Activated CD4-positive, alpha-beta memory T cell treated with anti-CD3 and anti-CD28 coated beads, Interleukin-2, amount 10 ng/mL, durations not matched to agents 7 days and 5 days (primary cell): ENCODE data around the gene BAZ2B. TPM values are rescaled to one million over a fixed set of nuclear protein-coding genes. Genes with fewer than 3 reads are reported as not detected.

ENCODE experiments used
- CTCF ChIA-PET: fragments of 350-600 bp; sonication (Branson Sonifier 250); formaldehyde crosslinking; loops from one replicate; lab custom pipeline; 2021; ENCODE audit warnings: antibody characterized with exemption, inconsistent platforms; lab: Charles Lee
- POLR2A ChIA-PET: fragments of 350-600 bp; sonication (Branson Sonifier 250); formaldehyde crosslinking; loops from one replicate; lab custom pipeline; 2021; ENCODE audit warnings: antibody characterized with exemption; lab: Charles Lee
- DNase-seq: peaks from one replicate; pipeline ENCODE4 v3.0.0-alpha.2; 2020
- H3K27ac Mint-ChIP-seq: one replicate; pipeline ENCODE4 v1.8.0; 2021; ENCODE audit warnings: mild to moderate bottlenecking, mixed read lengths
- H3K27me3 Mint-ChIP-seq: one replicate; pipeline ENCODE4 v1.8.0; 2021; ENCODE audit warnings: mixed read lengths
- H3K36me3 Mint-ChIP-seq: one replicate; pipeline ENCODE4 v1.8.0; 2021; ENCODE audit warnings: low read depth, mixed read lengths
- H3K4me1 Mint-ChIP-seq: one replicate; pipeline ENCODE4 v1.8.0; 2021; ENCODE audit warnings: mixed read lengths
- H3K4me3 Mint-ChIP-seq: one replicate; pipeline ENCODE4 v1.8.0; 2021; ENCODE audit warnings: mild to moderate bottlenecking, mixed read lengths
- H3K9me3 Mint-ChIP-seq: one replicate; pipeline ENCODE4 v1.8.0; 2021; ENCODE audit warnings: mixed read lengths
- total RNA-seq, 2 experiments: library from RNA; stranded (reverse); gene quantifications; one replicate each; pipeline ENCODE4 v1.2.3, GENCODE V29; 2021

The BAZ2B gene
- total RNA-seq, 2 experiments from 2014 or later, result 8.5 to 9.8 TPM

GRCh38 chr2:159456500-159457426 lies 159.6 kb downstream of the BAZ2B start:
- Mint-ChIP-seq H3K4me1 (peaks cover 17% of the 10 kb centered on the region), H3K36me3 (no peaks in the 10 kb centered on the region), H3K4me3 (no peak overlapping the region), H3K27me3 (no peaks in the 10 kb centered on the region), H3K27ac (no peak overlapping the region), H3K9me3 (no peaks in the 10 kb centered on the region)
- ChIA-PET CTCF (no interaction called here), POLR2A (interaction anchor here (1.4 kb wide), 1 partner anchor 256 kb away, joined by 6 read pairs; no protein-coding TSS in a partner anchor)
- DNase-seq, result no peak

- no peaks in the 10 kb centered on the region for H3K27me3 Mint-ChIP-seq
- peaks cover 17% of the 10 kb centered on the region for H3K4me1 Mint-ChIP-seq
- no peak overlapping the region for H3K27ac Mint-ChIP-seq
- CTCF ChIA-PET, result no interaction called here
- DNase-seq, result no peak
- POLR2A ChIA-PET, result interaction anchor here (0.6 to 1.7 kb wide), 4 partner anchors 76 to 258 kb away, joined by 3 to 7 read pairs (median 4); no protein-coding TSS in a partner anchor
- H3K9me3 Mint-ChIP-seq, result no peaks in the 10 kb centered on the region
- H3K36me3 Mint-ChIP-seq, result no peaks in the 10 kb centered on the region
- no peak overlapping the region for H3K4me3 Mint-ChIP-seq
These were observed 160.9 kb downstream of the BAZ2B start for GRCh38 chr2:159455330-159455918.

GRCh38 chr2:159454185-159454584 lies 162.2 kb downstream of the BAZ2B start:
- POLR2A ChIA-PET, result no interaction called here
- no peaks in the 10 kb centered on the region for H3K9me3 Mint-ChIP-seq

GRCh38 chr2:159450180-159450579 lies 166.2 kb downstream of the BAZ2B start:
- no peak for DNase-seq
- Mint-ChIP-seq H3K27me3 (no peaks in the 10 kb centered on the region), H3K36me3 (no peaks in the 10 kb centered on the region), H3K27ac (no peak overlapping the region), H3K4me1 (peaks cover 5% of the 10 kb centered on the region), H3K9me3 (no peaks in the 10 kb centered on the region), H3K4me3 (no peak overlapping the region)
- ChIA-PET POLR2A (interaction anchor here (1.4 kb wide), 1 partner anchor 17 kb away, joined by 3 read pairs; no protein-coding TSS in a partner anchor), CTCF (no interaction called here)

More at GRCh38 chr2:159454185-159454584, 162.2 kb downstream of the BAZ2B start:
- Mint-ChIP-seq H3K4me1 (peaks cover 17% of the 10 kb centered on the region), H3K36me3 (no peaks in the 10 kb centered on the region), H3K4me3 (no peak overlapping the region), H3K27ac (no peak overlapping the region), H3K27me3 (no peaks in the 10 kb centered on the region)
- DNase-seq, result no peak
- CTCF ChIA-PET, result interaction anchor here (0.6 kb wide), 1 partner anchor 208 kb away, joined by 3 read pairs; no protein-coding TSS in a partner anchor

GRCh38 chr2:159449504-159450124 lies 166.7 kb downstream of the BAZ2B start:
- peaks cover 11% of the 10 kb centered on the region for H3K4me1 Mint-ChIP-seq
- no peaks in the 10 kb centered on the region for H3K9me3 Mint-ChIP-seq
- POLR2A ChIA-PET, result interaction anchor here (1.4 kb wide), 1 partner anchor 16 kb away, joined by 3 read pairs; no protein-coding TSS in a partner anchor
- no peak overlapping the region for H3K27ac Mint-ChIP-seq
- DNase-seq, result no peak
- CTCF ChIA-PET, result no interaction called here
- H3K4me3 Mint-ChIP-seq, result no peak overlapping the region
- H3K27me3 Mint-ChIP-seq, result no peaks in the 10 kb centered on the region
- H3K36me3 Mint-ChIP-seq, result no peaks in the 10 kb centered on the region

GRCh38 chr2:159446817-159447216 lies 169.5 kb downstream of the BAZ2B start:
- H3K4me3 Mint-ChIP-seq, result no peak overlapping the region
- DNase-seq, result no peak
- H3K4me1 Mint-ChIP-seq, result peaks cover 11% of the 10 kb centered on the region
- CTCF ChIA-PET, result no interaction called here
- H3K9me3 Mint-ChIP-seq, result no peaks in the 10 kb centered on the region
- POLR2A ChIA-PET, result no interaction called here
- no peaks in the 10 kb centered on the region for H3K36me3 Mint-ChIP-seq
- no peak overlapping the region for H3K27ac Mint-ChIP-seq
- H3K27me3 Mint-ChIP-seq, result no peaks in the 10 kb centered on the region

- no peaks in the 10 kb centered on the region for H3K9me3 Mint-ChIP-seq
- no peak overlapping the region for H3K4me3 Mint-ChIP-seq
- H3K36me3 Mint-ChIP-seq, result no peaks in the 10 kb centered on the region
- H3K27ac Mint-ChIP-seq, result no peak overlapping the region
- H3K27me3 Mint-ChIP-seq, result no peaks in the 10 kb centered on the region
- CTCF ChIA-PET, result no interaction called here
- peaks cover 11% of the 10 kb centered on the region for H3K4me1 Mint-ChIP-seq
- no peak for DNase-seq
- POLR2A ChIA-PET, result no interaction called here
These were observed 170.1 kb downstream of the BAZ2B start for GRCh38 chr2:159446201-159446600.

GRCh38 chr2:159445307-159445706 lies 171.0 kb downstream of the BAZ2B start:
- peaks cover 11% of the 10 kb centered on the region for H3K4me1 Mint-ChIP-seq
- no peak for DNase-seq
- CTCF ChIA-PET, result no interaction called here

GRCh38 chr2:159444754-159445153 lies 171.6 kb downstream of the BAZ2B start:
- DNase-seq, result no peak
- ChIA-PET POLR2A (no interaction called here), CTCF (no interaction called here)
- Mint-ChIP-seq H3K9me3 (no peaks in the 10 kb centered on the region), H3K4me3 (no peak overlapping the region), H3K27me3 (no peaks in the 10 kb centered on the region), H3K4me1 (peaks cover 11% of the 10 kb centered on the region), H3K36me3 (no peaks in the 10 kb centered on the region), H3K27ac (no peak overlapping the region)

More at GRCh38 chr2:159445307-159445706, 171.0 kb downstream of the BAZ2B start:
- Mint-ChIP-seq H3K9me3 (no peaks in the 10 kb centered on the region), H3K27ac (no peak overlapping the region), H3K36me3 (no peaks in the 10 kb centered on the region), H3K27me3 (no peaks in the 10 kb centered on the region), H3K4me3 (no peak overlapping the region)
- POLR2A ChIA-PET, result no interaction called here

- POLR2A ChIA-PET, result no interaction called here
- no peak for DNase-seq
- no peak overlapping the region for H3K27ac Mint-ChIP-seq
- CTCF ChIA-PET, result no interaction called here
- H3K27me3 Mint-ChIP-seq, result no peaks in the 10 kb centered on the region
- H3K9me3 Mint-ChIP-seq, result no peaks in the 10 kb centered on the region
- H3K36me3 Mint-ChIP-seq, result peaks cover 5% of the 10 kb centered on the region
- no peak overlapping the region for H3K4me3 Mint-ChIP-seq
- H3K4me1 Mint-ChIP-seq, result peaks cover 11% of the 10 kb centered on the region
These were observed 174.0 kb downstream of the BAZ2B start for GRCh38 chr2:159442159-159442852.

GRCh38 chr2:159441182-159441581 lies 175.2 kb downstream of the BAZ2B start:
- ChIA-PET POLR2A (no interaction called here), CTCF (no interaction called here)
- Mint-ChIP-seq H3K36me3 (peaks cover 5% of the 10 kb centered on the region), H3K9me3 (no peaks in the 10 kb centered on the region), H3K4me1 (peaks cover 11% of the 10 kb centered on the region), H3K27me3 (no peaks in the 10 kb centered on the region), H3K4me3 (no peak overlapping the region), H3K27ac (no peak overlapping the region)
- no peak for DNase-seq

GRCh38 chr2:159439421-159439820 lies 176.9 kb downstream of the BAZ2B start:
- H3K36me3 Mint-ChIP-seq, result peaks cover 5% of the 10 kb centered on the region
- ChIA-PET CTCF (no interaction called here), POLR2A (no interaction called here)
- H3K9me3 Mint-ChIP-seq, result no peaks in the 10 kb centered on the region
- DNase-seq, result no peak
- H3K4me3 Mint-ChIP-seq, result no peak overlapping the region
- H3K4me1 Mint-ChIP-seq, result no peaks in the 10 kb centered on the region
- no peaks in the 10 kb centered on the region for H3K27me3 Mint-ChIP-seq
- no peak overlapping the region for H3K27ac Mint-ChIP-seq
